ENCODE measurements around the gene PLA2G2C. TPM values are rescaled to one million over a fixed set of nuclear protein-coding genes. Genes with fewer than 3 reads are reported as not detected.
A peak's percentile ranks its signal among the peaks of the same experiment; 100 is the strongest.

Gene PLA2G2C
- total RNA-seq, 3 donors from 2014 or later (not counting 1 experiment from before 2014, with no cell fraction given) = not detected

- Histone ChIP-seq H3K4me3 (ENCODE audit: low read length) (no peak overlapping the region), H3K36me3 (ENCODE audit: control insufficient read depth, insufficient read depth, low read length) (no peaks in the 10 kb centered on the region), H3K4me1 (ENCODE audit: control insufficient read depth, insufficient read depth, low read length) (peaks cover 18% of the 10 kb centered on the region), H3K27ac (ENCODE audit: low read length) (no peak overlapping the region), H3K9me3 (ENCODE audit: control insufficient read depth, insufficient read depth, low read length) (no peaks in the 10 kb centered on the region), H3K27me3 (ENCODE audit: control insufficient read depth, insufficient read depth, low read length) (no peaks in the 10 kb centered on the region)
- 61% methylated on average over 8 of the region's 9 CpGs for WGBS (ENCODE audit: insufficient coverage)
- Mint-ChIP-seq H3K36me3 (no peaks in the 10 kb centered on the region), H3K27me3 (ENCODE audit: low read depth in 2 of 2) (no peaks in the 10 kb centered on the region), H3K4me1 (peaks cover 0 to 13% of the 10 kb centered on the region in 2 donors), H3K27ac (no peak overlapping the region), H3K4me3 (no peak overlapping the region), H3K9me3 (peaks cover 5 to 6% of the 10 kb centered on the region in 2 donors)
- intact Hi-C loops (cut with micrococcal nuclease) = no loop called here
- no peak for TF ChIP-seq CTCF (IDR thresholded peaks at IDR 0.05)
- DNase-seq (no peak), ATAC-seq (no peak)
Observed at GRCh38 chr1:20174937-20175666, 11.2 kb downstream of the PLA2G2C start.

- Mint-ChIP-seq H3K4me1 (peaks cover 0 to 11% of the 10 kb centered on the region in 2 donors), H3K36me3 (no peaks in the 10 kb centered on the region), H3K27me3 (ENCODE audit: low read depth in 2 of 2) (peaks cover 5 to 12% of the 10 kb centered on the region in 2 donors), H3K27ac (no peak overlapping the region), H3K9me3 (no peaks in the 10 kb centered on the region), H3K4me3 (no peak overlapping the region)
- Histone ChIP-seq H3K27me3 (ENCODE audit: control insufficient read depth, insufficient read depth, low read length) (no peaks in the 10 kb centered on the region), H3K4me1 (ENCODE audit: control insufficient read depth, insufficient read depth, low read length) (peaks cover 18% of the 10 kb centered on the region), H3K27ac (ENCODE audit: low read length) (no peak overlapping the region), H3K4me3 (ENCODE audit: low read length) (no peak overlapping the region), H3K36me3 (ENCODE audit: control insufficient read depth, insufficient read depth, low read length) (no peaks in the 10 kb centered on the region), H3K9me3 (ENCODE audit: control insufficient read depth, insufficient read depth, low read length) (no peaks in the 10 kb centered on the region)
- 95% methylated on average over 12 of the region's 12 CpGs for WGBS (ENCODE audit: insufficient coverage)
- TF ChIP-seq CTCF (IDR thresholded peaks at IDR 0.05) = no peak
- intact Hi-C loops (cut with micrococcal nuclease) = no loop called here
- DNase-seq (no peak), ATAC-seq (no peak)
Observed at GRCh38 chr1:20172033-20172590, 14.2 kb downstream of the PLA2G2C start.

GRCh38 chr1:20169932-20170331 is 16.4 kb downstream of the PLA2G2C start:
- peak overlapping the region in 1 of 2 donors; percentile 30 for H3K27ac Mint-ChIP-seq
- no peak for TF ChIP-seq CTCF (IDR thresholded peaks at IDR 0.05)

More at GRCh38 chr1:20169932-20170331, 16.4 kb downstream of the PLA2G2C start:
- H3K27ac ChIP-seq (ENCODE audit: low read length) = no peak overlapping the region
- intact Hi-C loops (cut with micrococcal nuclease) = no loop called here
- H3K4me1 ChIP-seq (ENCODE audit: control insufficient read depth, insufficient read depth, low read length) = peaks cover 18% of the 10 kb centered on the region
- peaks cover 6% of the 10 kb centered on the region for H3K9me3 ChIP-seq (ENCODE audit: control insufficient read depth, insufficient read depth, low read length)
- DNase-seq (no peak), ATAC-seq (no peak)
- no peak overlapping the region for H3K4me3 Mint-ChIP-seq
- 93% methylated on average over 5 of the region's 5 CpGs for WGBS (ENCODE audit: insufficient coverage)
- H3K27me3 ChIP-seq (ENCODE audit: control insufficient read depth, insufficient read depth, low read length) = no peaks in the 10 kb centered on the region
- peaks cover 3 to 4% of the 10 kb centered on the region in 2 donors for H3K9me3 Mint-ChIP-seq
- peaks cover 9 to 19% of the 10 kb centered on the region in 2 donors for H3K27me3 Mint-ChIP-seq (ENCODE audit: low read depth in 2 of 2)
- H3K36me3 ChIP-seq (ENCODE audit: control insufficient read depth, insufficient read depth, low read length) = no peaks in the 10 kb centered on the region
- peaks cover 6% of the 10 kb centered on the region for H3K36me3 Mint-ChIP-seq
- H3K4me3 ChIP-seq (ENCODE audit: low read length) = no peak overlapping the region
- peaks cover 0 to 11% of the 10 kb centered on the region in 2 donors for H3K4me1 Mint-ChIP-seq

All from natural killer cell (primary cell).